HCT116 (cell line): ENCODE measurements around the gene CACNB1. TPM values are rescaled to one million over a fixed set of nuclear protein-coding genes. Genes with fewer than 3 reads are reported as not detected.

ENCODE experiments used
- ATAC-seq: fragments of 200-7000 bp; cut with Tn5 transposase; 2 replicates; pipeline ENCODE4 v1.9.1; 2020; ENCODE audit warnings: mild to moderate bottlenecking, moderate library complexity
- BruUV-seq: library from RNA; stranded (reverse); fragments of 400-500 nt; replicated peaks from 2 replicates; lab custom pipeline; 2021; lab: Mats Ljungman, UMichigan
- CTCF ChIA-PET: fragments of 300-600 bp; sonication (Branson Sonifier 250); formaldehyde crosslinking; loops from one replicate; lab custom pipeline; 2021; ENCODE audit warnings: antibody characterized with exemption; lab: Charles Lee
- POLR2A ChIA-PET: fragments of 300-600, 350-600 bp; sonication (Branson Sonifier 250); formaldehyde crosslinking; loops from one replicate; lab custom pipeline; 2021; ENCODE audit warnings: antibody characterized with exemption; lab: Charles Lee
- RAD21 ChIA-PET, 2 experiments: fragments of 300-600 bp; sonication (Branson Sonifier 250); formaldehyde crosslinking; loops; one replicate each; lab custom pipeline; 2023; ENCODE audit warnings: low total read pairs in 2 of 2; ENCODE audit not compliant: uncharacterized antibody in 2 of 2, unreplicated experiment in 2 of 2, low non-redundant PET in 1 of 2; lab: Charles Lee
- DNase-seq: peaks from one replicate; pipeline ENCODE4 v3.0.0-alpha.2; 2010; ENCODE audit warnings: low read depth, low spot score
- H2AFZ ChIP-seq: fragments of 200-600 bp; shearing (Covaris generic), sonication (generic); 2 replicates; pipeline ENCODE4 v1.6.1; 2017; ENCODE audit warnings: low read depth, mixed run types, mixed read lengths, antibody characterized with exemption, low read length; ENCODE audit not compliant: poor library complexity, severe bottlenecking
- H3K27ac ChIP-seq: 2 replicates; pipeline ENCODE4 v1.5.1; 2012; ENCODE audit warnings: low read depth, low read length
- H3K27me3 ChIP-seq: fragments of 200-600 bp; sonication (generic); 2 replicates; pipeline ENCODE4 v1.6.1; 2016; ENCODE audit warnings: mixed run types, low read length, mixed read lengths; ENCODE audit not compliant: insufficient read depth
- H3K36me3 ChIP-seq, 2 experiments: fragments of 200-500 bp in 1 of 2; fragments of 200-600 bp in 1 of 2; sonication (Bioruptor generic) in 1 of 2; sonication (generic) in 1 of 2; 2 replicates each; pipeline versions ENCODE4 v1.5.1 to v1.6.1; 2014 to 2016; ENCODE audit warnings: low read length in 2 of 2, inconsistent platforms in 1 of 2, mixed read lengths in 1 of 2, mixed run types in 1 of 2; ENCODE audit not compliant: insufficient read depth in 2 of 2, control insufficient read depth in 1 of 2
- H3K4me1 ChIP-seq, 2 experiments: fragments of 200-600 bp in 1 of 2; sonication (generic) in 1 of 2; 2 replicates each; pipeline versions ENCODE4 v1.5.1 to v1.6.1; 2012 to 2017; ENCODE audit warnings: low read length in 2 of 2, inconsistent platforms in 1 of 2, mild to moderate bottlenecking in 1 of 2, mixed read lengths in 1 of 2, mixed run types in 1 of 2, moderate library complexity in 1 of 2; ENCODE audit not compliant: insufficient read depth in 2 of 2, control insufficient read depth in 1 of 2
- H3K4me2 ChIP-seq: fragments of 200-600 bp; sonication (generic); 2 replicates; pipeline ENCODE4 v1.6.1; 2017; ENCODE audit warnings: mixed run types, low read length, mixed read lengths
- H3K4me3 ChIP-seq, 2 experiments: fragments of 200-600 bp in 1 of 2; sonication (generic) in 1 of 2; replicated peaks in 1 of 2; 2 replicates each; pipeline ENCODE4 v1.5.1; 2011 to 2016; ENCODE audit warnings: low read length in 2 of 2, control low read depth in 1 of 2, low read depth in 1 of 2, mild to moderate bottlenecking in 1 of 2, mixed read lengths in 1 of 2, mixed run types in 1 of 2
- H3K79me2 ChIP-seq: fragments of 200-600 bp; sonication (generic); 2 replicates; pipeline ENCODE4 v1.6.1; 2017; ENCODE audit warnings: mild to moderate bottlenecking, mixed run types, low read length, moderate library complexity, mixed read lengths; ENCODE audit not compliant: insufficient read depth
- H3K9ac ChIP-seq: fragments of 200-600 bp; sonication (generic); 2 replicates; pipeline ENCODE4 v1.6.1; 2016; ENCODE audit warnings: low read length, mixed read lengths
- H3K9me2 ChIP-seq: fragments of 200-600 bp; sonication (generic), shearing (Covaris generic); 2 replicates; pipeline ENCODE4 v1.6.1; 2017; ENCODE audit warnings: mixed run types, mild to moderate bottlenecking, moderate library complexity; ENCODE audit not compliant: insufficient read depth
- H3K9me3 ChIP-seq, 2 experiments: fragments of 200-500 bp in 1 of 2; fragments of 200-600 bp in 1 of 2; sonication (Bioruptor generic) in 1 of 2; sonication (generic) in 1 of 2; 2 replicates each; pipeline ENCODE4 v1.6.1; 2014 to 2017; ENCODE audit warnings: low read length in 2 of 2, mixed read lengths in 2 of 2, inconsistent platforms in 1 of 2, low read depth in 1 of 2, mild to moderate bottlenecking in 1 of 2, mixed run types in 1 of 2, moderate library complexity in 1 of 2; ENCODE audit not compliant: control insufficient read depth in 1 of 2, insufficient read depth in 1 of 2
- H4K20me1 ChIP-seq: fragments of 200-600 bp; sonication (generic), shearing (Covaris generic); 2 replicates; pipeline ENCODE4 v1.6.1; 2017; ENCODE audit warnings: mixed run types, mild to moderate bottlenecking, moderate library complexity; ENCODE audit not compliant: insufficient read depth
- ATF3 ChIP-seq: IDR thresholded peaks from 2 replicates; pipeline ENCODE4 v1.6.1; 2012
- CBX3 ChIP-seq: IDR thresholded peaks from 2 replicates; pipeline ENCODE4 v1.6.1; 2012; ENCODE audit warnings: low read depth
- EGR1 ChIP-seq: IDR thresholded peaks from 2 replicates; pipeline ENCODE4 v1.6.1; 2012; ENCODE audit warnings: low read depth
- ELF1 ChIP-seq: IDR thresholded peaks from 2 replicates; pipeline ENCODE4 v1.6.1; 2012; ENCODE audit warnings: low read depth, borderline replicate concordance
- EZH2 ChIP-seq: fragments of 200-600 bp; sonication (generic); IDR thresholded peaks from 2 replicates; pipeline ENCODE4 v1.6.1; 2017; ENCODE audit warnings: antibody characterized with exemption, mixed run types
- FOSL1 ChIP-seq: IDR thresholded peaks from 2 replicates; pipeline ENCODE4 v1.6.1; 2012; ENCODE audit warnings: low read depth
- JUND ChIP-seq: IDR thresholded peaks from 2 replicates; pipeline ENCODE4 v1.6.1; 2012
- POLR2A ChIP-seq: IDR thresholded peaks from 2 replicates; pipeline ENCODE4 v1.7.0; 2011; ENCODE audit warnings: borderline replicate concordance; ENCODE audit not compliant: insufficient read depth, insufficient read length; ENCODE audit errors: extremely low read depth
- POLR2AphosphoS5 ChIP-seq: IDR thresholded peaks from 2 replicates; pipeline ENCODE4 v1.6.1; 2011; ENCODE audit warnings: mild to moderate bottlenecking, low read depth, low read length, moderate library complexity
- RAD21 ChIP-seq: IDR thresholded peaks from 2 replicates; pipeline ENCODE4 v1.6.1; 2012; ENCODE audit warnings: low read depth, mild to moderate bottlenecking
- SIN3A ChIP-seq: IDR thresholded peaks from 2 replicates; pipeline ENCODE4 v1.6.1; 2012; ENCODE audit warnings: low read depth
- SP1 ChIP-seq: IDR thresholded peaks from 2 replicates; pipeline ENCODE4 v1.6.1; 2012; ENCODE audit warnings: low read depth
- SRF ChIP-seq: IDR thresholded peaks from 2 replicates; pipeline ENCODE4 v1.6.1; 2012; ENCODE audit warnings: low read depth
- YY1 ChIP-seq: IDR thresholded peaks from 2 replicates; pipeline ENCODE4 v1.6.1; 2011; ENCODE audit warnings: low read length, low read depth, moderate library complexity, mild to moderate bottlenecking; ENCODE audit not compliant: insufficient replicate concordance; ENCODE audit errors: extremely low read depth
- ZFX ChIP-seq: fragments of 450-650 bp; IDR thresholded peaks from 2 replicates; pipeline ENCODE4 v1.6.1; 2017
- intact Hi-C: fragments of 100-400 bp; cut with micrococcal nuclease; formaldehyde crosslinking; loops from 2 replicates; pipeline ENCODE4 v1.10.0; 2022
- total RNA-seq: library from RNA; stranded (reverse); gene quantifications from one replicate; pipeline ENCODE4 v1.2.1, GENCODE V29; 2021; ENCODE audit not compliant: unreplicated experiment
- TF ChIP-seq, protein P1 (sequence below): IDR thresholded peaks from 2 replicates; pipeline ENCODE4 v1.6.1; 2012
- TF ChIP-seq, protein P2 (sequence below), 3 experiments: fragments of 200-600 bp in 1 of 3; sonication (generic) in 1 of 3; IDR thresholded peaks in 2 of 3; conservative IDR thresholded peaks in 1 of 3; 2 replicates each; pipeline ENCODE4 v1.5.1; 2012 to 2017; ENCODE audit warnings: low read depth in 2 of 3, low read length in 2 of 3, antibody characterized with exemption in 1 of 3, borderline replicate concordance in 1 of 3, control low read depth in 1 of 3, mild to moderate bottlenecking in 1 of 3, mixed read lengths in 1 of 3, mixed run types in 1 of 3, moderate library complexity in 1 of 3; ENCODE audit not compliant: insufficient read depth in 1 of 3
- TF ChIP-seq, protein P3 (sequence below): IDR thresholded peaks from 2 replicates; pipeline ENCODE4 v1.6.1; 2012; ENCODE audit warnings: low read depth
- TF ChIP-seq, protein P4 (sequence below): IDR thresholded peaks from 2 replicates; pipeline ENCODE4 v1.6.1; 2011; ENCODE audit warnings: mild to moderate bottlenecking, low read length, moderate library complexity; ENCODE audit not compliant: insufficient replicate concordance; ENCODE audit errors: extremely low read depth

CACNB1 gene
- total RNA-seq, 1 experiment from 2014 or later = 13.0 TPM

GRCh38 chr17:39223907-39224777 is 26.7 kb upstream of the CACNB1 start:
- ATAC-seq (no peak), DNase-seq (no peak)
- BruUV-seq = no TSS peak
- H3K27me3 ChIP-seq = no peaks in the 10 kb centered on the region
- no peak overlapping the region for H3K9ac ChIP-seq
- H3K27ac ChIP-seq = no peak overlapping the region
- H3K9me2 ChIP-seq = no peaks in the 10 kb centered on the region
- intact Hi-C loops = no loop called here
- RAD21 ChIA-PET = no interaction called here
- no peak overlapping the region for H3K4me2 ChIP-seq
- H4K20me1 ChIP-seq = no peaks in the 10 kb centered on the region
- TF ChIP-seq ATF3 (no peak), SIN3A (no peak), SP1 (no peak), SRF (no peak), RAD21 (no peak), YY1 (no peak), EGR1 (no peak), POLR2A (no peak), ELF1 (no peak), FOSL1 (no peak), JUND (no peak), ZFX (no peak), CBX3 (no peak), POLR2AphosphoS5 (no peak), EZH2 (no peak)
- TF ChIP-seq, protein P1, sequence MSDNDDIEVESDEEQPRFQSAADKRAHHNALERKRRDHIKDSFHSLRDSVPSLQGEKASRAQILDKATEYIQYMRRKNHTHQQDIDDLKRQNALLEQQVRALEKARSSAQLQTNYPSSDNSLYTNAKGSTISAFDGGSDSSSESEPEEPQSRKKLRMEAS = no peak
- TF ChIP-seq, protein P2, sequence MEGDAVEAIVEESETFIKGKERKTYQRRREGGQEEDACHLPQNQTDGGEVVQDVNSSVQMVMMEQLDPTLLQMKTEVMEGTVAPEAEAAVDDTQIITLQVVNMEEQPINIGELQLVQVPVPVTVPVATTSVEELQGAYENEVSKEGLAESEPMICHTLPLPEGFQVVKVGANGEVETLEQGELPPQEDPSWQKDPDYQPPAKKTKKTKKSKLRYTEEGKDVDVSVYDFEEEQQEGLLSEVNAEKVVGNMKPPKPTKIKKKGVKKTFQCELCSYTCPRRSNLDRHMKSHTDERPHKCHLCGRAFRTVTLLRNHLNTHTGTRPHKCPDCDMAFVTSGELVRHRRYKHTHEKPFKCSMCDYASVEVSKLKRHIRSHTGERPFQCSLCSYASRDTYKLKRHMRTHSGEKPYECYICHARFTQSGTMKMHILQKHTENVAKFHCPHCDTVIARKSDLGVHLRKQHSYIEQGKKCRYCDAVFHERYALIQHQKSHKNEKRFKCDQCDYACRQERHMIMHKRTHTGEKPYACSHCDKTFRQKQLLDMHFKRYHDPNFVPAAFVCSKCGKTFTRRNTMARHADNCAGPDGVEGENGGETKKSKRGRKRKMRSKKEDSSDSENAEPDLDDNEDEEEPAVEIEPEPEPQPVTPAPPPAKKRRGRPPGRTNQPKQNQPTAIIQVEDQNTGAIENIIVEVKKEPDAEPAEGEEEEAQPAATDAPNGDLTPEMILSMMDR (IDR thresholded peaks at IDR 0.05 in 2 of 3, conservative IDR thresholded peaks at IDR 0.05 in 1 of 3; ENCODE audit: borderline replicate concordance in 1 of 3, insufficient read depth in 1 of 3, low read depth in 2 of 3, low read length in 2 of 3) = no peak
- TF ChIP-seq, protein P3, sequence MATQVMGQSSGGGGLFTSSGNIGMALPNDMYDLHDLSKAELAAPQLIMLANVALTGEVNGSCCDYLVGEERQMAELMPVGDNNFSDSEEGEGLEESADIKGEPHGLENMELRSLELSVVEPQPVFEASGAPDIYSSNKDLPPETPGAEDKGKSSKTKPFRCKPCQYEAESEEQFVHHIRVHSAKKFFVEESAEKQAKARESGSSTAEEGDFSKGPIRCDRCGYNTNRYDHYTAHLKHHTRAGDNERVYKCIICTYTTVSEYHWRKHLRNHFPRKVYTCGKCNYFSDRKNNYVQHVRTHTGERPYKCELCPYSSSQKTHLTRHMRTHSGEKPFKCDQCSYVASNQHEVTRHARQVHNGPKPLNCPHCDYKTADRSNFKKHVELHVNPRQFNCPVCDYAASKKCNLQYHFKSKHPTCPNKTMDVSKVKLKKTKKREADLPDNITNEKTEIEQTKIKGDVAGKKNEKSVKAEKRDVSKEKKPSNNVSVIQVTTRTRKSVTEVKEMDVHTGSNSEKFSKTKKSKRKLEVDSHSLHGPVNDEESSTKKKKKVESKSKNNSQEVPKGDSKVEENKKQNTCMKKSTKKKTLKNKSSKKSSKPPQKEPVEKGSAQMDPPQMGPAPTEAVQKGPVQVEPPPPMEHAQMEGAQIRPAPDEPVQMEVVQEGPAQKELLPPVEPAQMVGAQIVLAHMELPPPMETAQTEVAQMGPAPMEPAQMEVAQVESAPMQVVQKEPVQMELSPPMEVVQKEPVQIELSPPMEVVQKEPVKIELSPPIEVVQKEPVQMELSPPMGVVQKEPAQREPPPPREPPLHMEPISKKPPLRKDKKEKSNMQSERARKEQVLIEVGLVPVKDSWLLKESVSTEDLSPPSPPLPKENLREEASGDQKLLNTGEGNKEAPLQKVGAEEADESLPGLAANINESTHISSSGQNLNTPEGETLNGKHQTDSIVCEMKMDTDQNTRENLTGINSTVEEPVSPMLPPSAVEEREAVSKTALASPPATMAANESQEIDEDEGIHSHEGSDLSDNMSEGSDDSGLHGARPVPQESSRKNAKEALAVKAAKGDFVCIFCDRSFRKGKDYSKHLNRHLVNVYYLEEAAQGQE = no peak
- TF ChIP-seq, protein P4, sequence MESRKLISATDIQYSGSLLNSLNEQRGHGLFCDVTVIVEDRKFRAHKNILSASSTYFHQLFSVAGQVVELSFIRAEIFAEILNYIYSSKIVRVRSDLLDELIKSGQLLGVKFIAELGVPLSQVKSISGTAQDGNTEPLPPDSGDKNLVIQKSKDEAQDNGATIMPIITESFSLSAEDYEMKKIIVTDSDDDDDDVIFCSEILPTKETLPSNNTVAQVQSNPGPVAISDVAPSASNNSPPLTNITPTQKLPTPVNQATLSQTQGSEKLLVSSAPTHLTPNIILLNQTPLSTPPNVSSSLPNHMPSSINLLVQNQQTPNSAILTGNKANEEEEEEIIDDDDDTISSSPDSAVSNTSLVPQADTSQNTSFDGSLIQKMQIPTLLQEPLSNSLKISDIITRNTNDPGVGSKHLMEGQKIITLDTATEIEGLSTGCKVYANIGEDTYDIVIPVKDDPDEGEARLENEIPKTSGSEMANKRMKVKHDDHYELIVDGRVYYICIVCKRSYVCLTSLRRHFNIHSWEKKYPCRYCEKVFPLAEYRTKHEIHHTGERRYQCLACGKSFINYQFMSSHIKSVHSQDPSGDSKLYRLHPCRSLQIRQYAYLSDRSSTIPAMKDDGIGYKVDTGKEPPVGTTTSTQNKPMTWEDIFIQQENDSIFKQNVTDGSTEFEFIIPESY = no peak
- H3K36me3 ChIP-seq = no peaks in the 10 kb centered on the region
- POLR2A ChIA-PET = interaction anchor here (1.7 kb wide), 1 partner anchor 14 kb away, joined by 4 read pairs; no protein-coding TSS in a partner anchor
- H3K4me3 ChIP-seq = no peak overlapping the region
- H3K9me3 ChIP-seq = no peaks in the 10 kb centered on the region
- H3K79me2 ChIP-seq = no peaks in the 10 kb centered on the region
- H2AFZ ChIP-seq = no peak overlapping the region
- CTCF ChIA-PET = interaction anchor here (1.3 to 1.8 kb wide), 3 partner anchors 8 to 14 kb away, joined by 3 to 7 read pairs (median 4); no protein-coding TSS in a partner anchor
- H3K4me1 ChIP-seq = peaks cover 7 to 10% of the 10 kb centered on the region in 2 experiments; a peak in 3 of 4 replicates
